HEK293 (cell line): ENCODE data around the gene KREMEN1.

Source experiments
- CTCF ChIA-PET: fragments of 350-600 bp; formaldehyde crosslinking; extraction: SDS; loops from one replicate; lab custom pipeline; 2021; ENCODE audit warnings: antibody characterized with exemption; lab: Yijun Ruan, JAX
- POLR2A ChIA-PET: fragments of 300-600 bp; formaldehyde crosslinking; extraction: SDS; loops from one replicate; lab custom pipeline; 2020; ENCODE audit warnings: antibody characterized with exemption, inconsistent platforms; lab: Yijun Ruan, JAX
- H3K27ac ChIP-seq: fragments of 200-500 bp; sonication (Bioruptor generic); 2 replicates; pipeline ENCODE4 v1.5.1; 2014; ENCODE audit warnings: low read depth, low read length, control low read depth, inconsistent platforms; ENCODE audit errors: extremely low read depth
- H3K36me3 ChIP-seq, 2 experiments: fragments of 200-500 bp in 1 of 2; sonication (Bioruptor generic) in 1 of 2; 1 replicate in 1 of 2; 2 replicates in 1 of 2; pipeline ENCODE4 v1.5.1; 2014 to 2017; ENCODE audit warnings: inconsistent platforms in 2 of 2, low read length in 2 of 2; ENCODE audit not compliant: control insufficient read depth in 2 of 2, insufficient read depth in 1 of 2
- H3K4me1 ChIP-seq: fragments of 200-500 bp; sonication (Bioruptor generic); 2 replicates; pipeline ENCODE4 v1.5.1; 2014; ENCODE audit warnings: mild to moderate bottlenecking, low read length, inconsistent platforms; ENCODE audit not compliant: control insufficient read depth, insufficient read depth
- H3K4me3 ChIP-seq: 2 replicates; pipeline ENCODE4 v1.5.1; 2011; ENCODE audit warnings: low read depth, mild to moderate bottlenecking, control low read depth, low read length, moderate library complexity
- H3K9me3 ChIP-seq: fragments of 200-500 bp; sonication (Bioruptor generic); 2 replicates; pipeline ENCODE4 v1.5.1; 2014; ENCODE audit warnings: low read depth, low read length, inconsistent platforms; ENCODE audit not compliant: control insufficient read depth, insufficient read depth
- BCL11A ChIP-seq: fragments of 450-650 bp; formaldehyde crosslinking; IDR thresholded peaks from 2 replicates; pipeline ENCODE4 v1.5.1; 2016; ENCODE audit warnings: low read depth, missing biosample characterization, missing genetic modification characterization
- BCL11B ChIP-seq: fragments of 450-650 bp; formaldehyde crosslinking; IDR thresholded peaks from 2 replicates; pipeline ENCODE4 v1.5.1; 2016; ENCODE audit warnings: low read depth, missing biosample characterization, missing genetic modification characterization
- IKZF3 ChIP-seq: fragments of 450-650 bp; IDR thresholded peaks from 2 replicates; pipeline ENCODE4 v1.5.0; 2018; ENCODE audit warnings: missing biosample characterization, mild to moderate bottlenecking, missing genetic modification characterization, moderate library complexity
- KLF1 ChIP-seq: fragments of 450-650 bp; formaldehyde crosslinking; IDR thresholded peaks from 2 replicates; pipeline ENCODE4 v1.5.1; 2016; ENCODE audit warnings: missing biosample characterization, missing genetic modification characterization
- PRDM1 ChIP-seq: fragments of 450-650 bp; formaldehyde crosslinking; IDR thresholded peaks from 2 replicates; pipeline ENCODE4; 2016; ENCODE audit warnings: missing biosample characterization, missing genetic modification characterization
- SALL2 ChIP-seq: fragments of 450-650 bp; formaldehyde crosslinking; IDR thresholded peaks from 2 replicates; pipeline ENCODE4 v1.5.0; 2017; ENCODE audit warnings: missing biosample characterization, mild to moderate bottlenecking, missing genetic modification characterization, borderline replicate concordance
- TCF7L2 ChIP-seq: IDR thresholded peaks from 2 replicates; pipeline ENCODE4 v1.6.1; 2011; ENCODE audit warnings: low read depth, mild to moderate bottlenecking, inconsistent platforms, low read length, moderate library complexity, borderline replicate concordance
- TRIM28 ChIP-seq: IDR thresholded peaks from 2 replicates; pipeline ENCODE4 v1.6.1; 2011; ENCODE audit warnings: low read length, control low read depth, borderline replicate concordance
- ZNF10 ChIP-seq: fragments of 450-650 bp; formaldehyde crosslinking; IDR thresholded peaks from 2 replicates; pipeline ENCODE4 v1.5.1; 2017; ENCODE audit warnings: missing biosample characterization, missing genetic modification characterization
- ZNF24 ChIP-seq: fragments of 450-650 bp; formaldehyde crosslinking; IDR thresholded peaks from 2 replicates; pipeline ENCODE4 v1.5.1; 2016; ENCODE audit warnings: missing biosample characterization, missing genetic modification characterization
- ZNF561 ChIP-seq: fragments of 450-650 bp; IDR thresholded peaks from 2 replicates; pipeline ENCODE4 v1.5.1; 2018; ENCODE audit warnings: missing biosample characterization, missing genetic modification characterization, borderline replicate concordance
- ZNF629 ChIP-seq: fragments of 450-650 bp; formaldehyde crosslinking; IDR thresholded peaks from 2 replicates; pipeline ENCODE4 v1.5.1; 2017; ENCODE audit warnings: missing biosample characterization, missing genetic modification characterization
- ZNF747 ChIP-seq: fragments of 450-650 bp; formaldehyde crosslinking; IDR thresholded peaks from 2 replicates; pipeline ENCODE4 v1.5.1; 2016; ENCODE audit warnings: missing biosample characterization, missing genetic modification characterization
- ZNF76 ChIP-seq: fragments of 450-650 bp; formaldehyde crosslinking; IDR thresholded peaks from 2 replicates; pipeline ENCODE4; 2016; ENCODE audit warnings: low read depth, missing biosample characterization, missing genetic modification characterization, borderline replicate concordance
- TF ChIP-seq, protein P1 (sequence below): fragments of 450-650 bp; formaldehyde crosslinking; IDR thresholded peaks from 2 replicates; pipeline ENCODE4 v1.5.1; 2017; ENCODE audit warnings: missing biosample characterization, mild to moderate bottlenecking, missing genetic modification characterization, moderate library complexity
- TF ChIP-seq, protein P2 (sequence below): fragments of 450-650 bp; formaldehyde crosslinking; IDR thresholded peaks from 2 replicates; pipeline ENCODE4 v1.5.1; 2016; ENCODE audit warnings: missing biosample characterization, missing genetic modification characterization, low read depth

The KREMEN1 gene

DNA sequence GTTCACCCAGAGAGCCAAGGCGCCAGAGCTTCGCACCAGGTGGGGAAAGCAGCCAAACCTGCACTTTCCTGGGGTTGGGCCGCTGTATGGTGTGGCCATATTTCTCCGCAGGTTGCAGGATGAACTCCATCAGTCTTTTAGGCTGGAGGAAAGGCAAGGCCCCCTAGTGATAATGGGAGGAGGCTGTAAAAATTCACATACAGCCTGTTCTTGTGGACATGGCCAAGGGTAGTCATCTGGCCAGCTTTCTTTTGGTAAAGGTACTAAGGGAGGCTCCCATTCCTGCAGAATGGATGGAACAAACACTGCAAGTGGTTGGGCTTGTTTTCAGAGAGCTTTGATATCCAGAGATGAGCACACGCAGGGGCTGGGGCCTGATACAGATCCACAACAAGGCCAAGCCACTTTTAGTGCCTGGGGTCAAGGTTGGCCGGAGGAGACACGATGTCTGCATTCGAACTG, 40.8 kb upstream of the KREMEN1 start:
- TF ChIP-seq ZNF24 (tag by site-specific recombination) = no peak
- no peak for TF ChIP-seq ZNF76 (tag by site-specific recombination)
- TF ChIP-seq IKZF3 (tag by site-specific recombination) = 0 out of 2 replicates have a peak, but pooled peaks have one; percentile 32
- TF ChIP-seq, protein P1, sequence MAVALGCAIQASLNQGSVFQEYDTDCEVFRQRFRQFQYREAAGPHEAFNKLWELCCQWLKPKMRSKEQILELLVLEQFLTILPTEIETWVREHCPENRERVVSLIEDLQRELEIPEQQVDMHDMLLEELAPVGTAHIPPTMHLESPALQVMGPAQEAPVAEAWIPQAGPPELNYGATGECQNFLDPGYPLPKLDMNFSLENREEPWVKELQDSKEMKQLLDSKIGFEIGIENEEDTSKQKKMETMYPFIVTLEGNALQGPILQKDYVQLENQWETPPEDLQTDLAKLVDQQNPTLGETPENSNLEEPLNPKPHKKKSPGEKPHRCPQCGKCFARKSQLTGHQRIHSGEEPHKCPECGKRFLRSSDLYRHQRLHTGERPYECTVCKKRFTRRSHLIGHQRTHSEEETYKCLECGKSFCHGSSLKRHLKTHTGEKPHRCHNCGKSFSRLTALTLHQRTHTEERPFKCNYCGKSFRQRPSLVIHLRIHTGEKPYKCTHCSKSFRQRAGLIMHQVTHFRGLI (tag by site-specific recombination) = peak; percentile 100
- CTCF ChIA-PET = interaction anchor here (0.6 to 7.0 kb wide), 9 partner anchors 8 to 432 kb away, joined by 3 to 53 read pairs (median 4); no protein-coding TSS in a partner anchor
- Histone ChIP-seq H3K9me3 (no peaks in the 10 kb centered on the region), H3K27ac (peak overlapping the region; percentile 49; the same call in 1 of the 2 replicates), H3K36me3 (no peaks in the 10 kb centered on the region), H3K4me3 (no peak overlapping the region), H3K4me1 (peaks cover 23% of the 10 kb centered on the region)
- POLR2A ChIA-PET = interaction anchor here (1.0 to 2.2 kb wide), 3 partner anchors 18 to 232 kb away, joined by 3 to 22 read pairs (median 4); partner anchors contain the start of genes XBP1 and ZNRF3

DNA sequence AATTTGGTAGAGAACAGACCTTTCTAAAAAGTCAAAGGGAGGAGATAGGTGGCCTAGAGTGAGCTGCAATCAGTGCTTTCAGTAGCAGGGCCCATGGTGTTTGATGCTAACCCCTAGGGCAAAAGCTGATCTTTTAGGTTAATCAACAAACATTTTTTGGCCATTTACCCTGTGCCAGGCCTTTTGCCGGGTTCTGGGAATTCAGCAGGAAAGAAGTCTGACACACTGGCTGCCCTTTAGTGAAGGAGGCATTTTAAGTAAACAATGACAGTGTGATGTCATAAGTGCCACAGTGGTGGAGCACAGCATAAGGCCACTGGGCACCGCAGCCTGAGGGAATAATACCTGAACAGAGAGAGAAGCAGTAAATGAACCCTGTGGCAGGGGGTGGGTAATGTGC, 40.3 kb upstream of the KREMEN1 start:
- Histone ChIP-seq H3K4me3 (no peak overlapping the region), H3K36me3 (no peaks in the 10 kb centered on the region), H3K4me1 (peaks cover 23% of the 10 kb centered on the region), H3K27ac (peak overlapping the region; percentile 49; the same call in 1 of the 2 replicates), H3K9me3 (no peaks in the 10 kb centered on the region)
- ChIA-PET CTCF (interaction anchor here (0.6 to 7.0 kb wide), 4 partner anchors 8 to 177 kb away, joined by 3 to 53 read pairs (median 5); no protein-coding TSS in a partner anchor), POLR2A (no interaction called here)
- TF ChIP-seq PRDM1 (no peak), BCL11B (tag by site-specific recombination) (no peak), ZNF629 (tag by site-specific recombination) (peak; percentile 65; the same call in 1 of the 2 replicates), BCL11A (tag by site-specific recombination) (no peak)
- TF ChIP-seq, protein P2, sequence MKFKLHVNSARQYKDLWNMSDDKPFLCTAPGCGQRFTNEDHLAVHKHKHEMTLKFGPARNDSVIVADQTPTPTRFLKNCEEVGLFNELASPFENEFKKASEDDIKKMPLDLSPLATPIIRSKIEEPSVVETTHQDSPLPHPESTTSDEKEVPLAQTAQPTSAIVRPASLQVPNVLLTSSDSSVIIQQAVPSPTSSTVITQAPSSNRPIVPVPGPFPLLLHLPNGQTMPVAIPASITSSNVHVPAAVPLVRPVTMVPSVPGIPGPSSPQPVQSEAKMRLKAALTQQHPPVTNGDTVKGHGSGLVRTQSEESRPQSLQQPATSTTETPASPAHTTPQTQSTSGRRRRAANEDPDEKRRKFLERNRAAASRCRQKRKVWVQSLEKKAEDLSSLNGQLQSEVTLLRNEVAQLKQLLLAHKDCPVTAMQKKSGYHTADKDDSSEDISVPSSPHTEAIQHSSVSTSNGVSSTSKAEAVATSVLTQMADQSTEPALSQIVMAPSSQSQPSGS (tag by site-specific recombination) = peak; percentile 41

DNA sequence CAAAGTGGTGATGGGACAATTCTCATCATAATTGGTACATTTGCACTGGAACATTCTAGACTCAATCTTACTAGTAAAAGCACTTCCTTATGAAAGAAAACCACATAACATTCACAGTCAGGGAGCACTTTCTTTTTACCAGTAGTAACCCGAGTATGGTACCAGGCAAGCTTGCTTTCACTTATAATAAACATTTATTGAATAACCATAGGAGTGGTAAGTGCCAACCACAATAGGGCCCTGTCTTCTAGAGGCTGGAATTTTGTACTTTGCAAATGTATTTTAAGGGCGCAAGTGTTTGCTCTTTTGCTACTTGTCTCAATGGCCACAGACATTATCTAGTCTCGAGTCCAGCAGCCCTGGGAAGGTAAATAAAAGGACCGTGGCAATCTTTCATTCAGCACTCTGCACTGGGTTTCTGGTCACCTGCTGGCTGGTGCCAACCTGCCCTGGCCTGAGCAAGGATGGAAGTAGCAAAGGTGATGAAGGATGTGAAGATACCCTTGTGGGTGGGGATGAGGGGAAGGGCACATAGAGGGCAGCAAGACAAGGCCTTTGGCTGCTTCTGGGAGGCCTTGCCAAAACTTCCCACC, 35.4 kb upstream of the KREMEN1 start:
- no peak overlapping the region for H3K27ac ChIP-seq
- no peaks in the 10 kb centered on the region for H3K36me3 ChIP-seq
- no peak overlapping the region for H3K4me3 ChIP-seq
- CTCF ChIA-PET = interaction anchor here (0.7 to 9.7 kb wide), 5 partner anchors 10 to 180 kb away, joined by 3 to 121 read pairs (median 5); no protein-coding TSS in a partner anchor
- peaks cover 4% of the 10 kb centered on the region; the same call in 1 of the 2 replicates for H3K4me1 ChIP-seq
- TF ChIP-seq ZNF561 (tag by site-specific recombination) = no peak
- TF ChIP-seq ZNF747 = no peak
- no peak for TF ChIP-seq TCF7L2
- TF ChIP-seq ZNF10 = no peak
- no peak for TF ChIP-seq SALL2 (tag by site-specific recombination)
- 0 out of 2 replicates have a peak, but pooled peaks have one; percentile 24 for TF ChIP-seq PRDM1
- no peak for TF ChIP-seq TRIM28
- TF ChIP-seq KLF1 (tag by site-specific recombination) = 0 out of 2 replicates have a peak, but pooled peaks have one; percentile 15
- POLR2A ChIA-PET = no interaction called here
- no peaks in the 10 kb centered on the region for H3K9me3 ChIP-seq
